A549 (cell line): ENCODE measurements around the gene B3GALT4.

ENCODE experiments used
- EP300 ChIP-seq, 2 experiments: fragments of >200 bp; sonication (Bioruptor Twin); formaldehyde crosslinking; IDR thresholded peaks; 2 replicates in 1 of 2; 3 replicates in 1 of 2; pipeline ENCODE4 v1.6.1; 2016 to 2017
- TF ChIP-seq, protein P1 (sequence below): fragments of >200 bp; sonication (Bioruptor Twin); formaldehyde crosslinking; IDR thresholded peaks from 3 replicates; pipeline ENCODE4 v1.5.1; 2016

DNA sequence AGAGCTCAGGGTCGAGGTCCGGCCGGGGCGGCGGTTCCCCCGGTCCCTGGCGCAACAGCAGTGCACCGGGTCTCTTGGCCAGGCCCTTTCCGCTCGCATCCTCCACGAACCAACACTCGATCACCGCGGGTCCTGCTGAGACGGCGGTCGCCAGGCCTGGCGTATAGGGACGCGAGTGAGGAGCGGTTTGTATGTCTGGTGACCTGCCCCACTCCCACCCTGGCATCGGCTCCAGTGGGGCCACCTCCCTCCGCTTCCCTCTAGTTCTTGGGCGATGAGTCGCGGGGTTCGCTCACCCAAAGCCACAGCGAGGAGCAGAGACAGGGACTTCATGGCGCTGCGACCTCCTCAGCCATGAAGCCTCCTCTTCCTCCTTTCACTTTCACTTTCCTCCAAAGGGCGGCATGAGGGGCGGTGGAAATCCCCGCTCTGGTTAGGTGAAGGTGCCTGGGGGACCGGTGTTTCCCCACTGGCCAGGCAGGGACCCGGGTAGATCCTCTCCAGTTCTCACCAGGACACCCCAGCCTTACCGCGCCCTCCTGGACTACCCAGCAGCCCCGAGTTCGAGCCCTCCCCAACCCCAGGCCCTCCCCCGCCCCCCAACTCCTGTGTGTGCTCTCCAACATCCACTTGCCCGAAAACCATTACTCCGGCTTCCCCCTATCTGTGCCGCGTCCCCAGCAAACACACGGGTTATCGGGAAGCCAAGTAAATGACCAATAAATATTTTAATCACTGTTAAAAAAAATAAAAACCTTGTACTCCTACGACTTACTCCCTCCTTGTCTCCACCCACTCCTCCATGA lies 37.0 kb downstream of the B3GALT4 start, which contains the start of gene TAPBP:
- TF ChIP-seq, protein P1, sequence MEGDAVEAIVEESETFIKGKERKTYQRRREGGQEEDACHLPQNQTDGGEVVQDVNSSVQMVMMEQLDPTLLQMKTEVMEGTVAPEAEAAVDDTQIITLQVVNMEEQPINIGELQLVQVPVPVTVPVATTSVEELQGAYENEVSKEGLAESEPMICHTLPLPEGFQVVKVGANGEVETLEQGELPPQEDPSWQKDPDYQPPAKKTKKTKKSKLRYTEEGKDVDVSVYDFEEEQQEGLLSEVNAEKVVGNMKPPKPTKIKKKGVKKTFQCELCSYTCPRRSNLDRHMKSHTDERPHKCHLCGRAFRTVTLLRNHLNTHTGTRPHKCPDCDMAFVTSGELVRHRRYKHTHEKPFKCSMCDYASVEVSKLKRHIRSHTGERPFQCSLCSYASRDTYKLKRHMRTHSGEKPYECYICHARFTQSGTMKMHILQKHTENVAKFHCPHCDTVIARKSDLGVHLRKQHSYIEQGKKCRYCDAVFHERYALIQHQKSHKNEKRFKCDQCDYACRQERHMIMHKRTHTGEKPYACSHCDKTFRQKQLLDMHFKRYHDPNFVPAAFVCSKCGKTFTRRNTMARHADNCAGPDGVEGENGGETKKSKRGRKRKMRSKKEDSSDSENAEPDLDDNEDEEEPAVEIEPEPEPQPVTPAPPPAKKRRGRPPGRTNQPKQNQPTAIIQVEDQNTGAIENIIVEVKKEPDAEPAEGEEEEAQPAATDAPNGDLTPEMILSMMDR, result no peak
- TF ChIP-seq EP300 (IDR thresholded peaks at IDR 0.05), result no peak
